Neural cell (in vitro differentiated cells): ENCODE data around the gene GON7. TPM values are rescaled to one million over a fixed set of nuclear protein-coding genes. Genes with fewer than 3 reads are reported as not detected.
"Not testable (repeated sequence)": the region's sequence is repeated elsewhere in the genome, so short reads cannot be mapped to it uniquely, and the experiment has no call there.

Experiments
- H2AFZ ChIP-seq: fragments of 200-600, 300-800 bp; sonication (generic), shearing (Covaris generic); 2 replicates; pipeline ENCODE4 v1.6.0; 2014; ENCODE audit warnings: low read depth, mild to moderate bottlenecking, antibody characterized with exemption, low read length, moderate library complexity
- H3F3A ChIP-seq: fragments of 200-600 bp; shearing (Covaris generic); 2 replicates; pipeline ENCODE4 v1.6.1; 2016; ENCODE audit warnings: mild to moderate bottlenecking, moderate library complexity, mixed read lengths, antibody characterized with exemption, low read length; ENCODE audit not compliant: insufficient read depth, poor library complexity, severe bottlenecking
- H3K27ac ChIP-seq: fragments of 200-600, 300-800 bp; sonication (generic), shearing (Covaris generic); 2 replicates; pipeline ENCODE4 v1.5.1; 2014; ENCODE audit warnings: mild to moderate bottlenecking, low read length, moderate library complexity
- H3K27me3 ChIP-seq: fragments of 300-800, 200-600 bp; sonication (generic), shearing (Covaris generic); 2 replicates; pipeline ENCODE4 v1.6.0; 2014; ENCODE audit warnings: mild to moderate bottlenecking, low read depth, low read length, moderate library complexity; ENCODE audit not compliant: insufficient read depth
- H3K36me3 ChIP-seq: fragments of 300-800, 200-600 bp; sonication (generic), shearing (Covaris generic); 2 replicates; pipeline ENCODE4 v1.5.1; 2014; ENCODE audit warnings: mild to moderate bottlenecking, antibody characterized with exemption, low read length, moderate library complexity; ENCODE audit not compliant: insufficient read depth
- H3K4me2 ChIP-seq: fragments of 300-800, 200-600 bp; sonication (generic), shearing (Covaris generic); 2 replicates; pipeline ENCODE4 v1.6.0; 2014; ENCODE audit warnings: mild to moderate bottlenecking, low read length
- H3K4me3 ChIP-seq: fragments of 300-800, 200-600 bp; sonication (generic), shearing (Covaris generic); 2 replicates; pipeline ENCODE4 v1.5.1; 2014; ENCODE audit warnings: mild to moderate bottlenecking, low read length, moderate library complexity
- H3K79me2 ChIP-seq: fragments of 200-600 bp; shearing (Covaris generic); replicated peaks from 2 replicates; pipeline ENCODE4 v1.6.0; 2014; ENCODE audit warnings: mild to moderate bottlenecking, low read length, moderate library complexity; ENCODE audit not compliant: insufficient read depth
- H3K9ac ChIP-seq: fragments of 300-800, 200-600 bp; sonication (generic), shearing (Covaris generic); 2 replicates; pipeline ENCODE4 v1.6.1; 2016; ENCODE audit warnings: mild to moderate bottlenecking, low read length, mixed read lengths
- H3K9me2 ChIP-seq: fragments of 200-600 bp; shearing (Covaris generic); 2 replicates; pipeline ENCODE4 v1.6.1; 2016; ENCODE audit warnings: mild to moderate bottlenecking, low read length, mixed read lengths; ENCODE audit not compliant: insufficient read depth
- H3K9me3 ChIP-seq: fragments of 200-600, 300-800 bp; sonication (generic), shearing (Covaris generic); 2 replicates; pipeline ENCODE4 v1.6.1; 2016; ENCODE audit warnings: mild to moderate bottlenecking, mixed run types, low read length, moderate library complexity, mixed read lengths
- H4K20me1 ChIP-seq: fragments of 200-600 bp; shearing (Covaris generic); 2 replicates; pipeline ENCODE4 v1.6.1; 2016; ENCODE audit warnings: mild to moderate bottlenecking, mixed run types; ENCODE audit not compliant: insufficient read depth
- CTCF ChIP-seq: fragments of 450-650 bp; IDR thresholded peaks from 2 replicates; pipeline ENCODE4 v1.5.1; 2014; ENCODE audit warnings: antibody characterized with exemption, mild to moderate bottlenecking, moderate library complexity; ENCODE audit not compliant: poor library complexity, severe bottlenecking
- EP300 ChIP-seq: fragments of 450-650 bp; conservative IDR thresholded peaks from 2 replicates; pipeline ENCODE4 v1.6.1; 2014; ENCODE audit warnings: antibody characterized with exemption, mild to moderate bottlenecking, moderate library complexity; ENCODE audit not compliant: poor library complexity, severe bottlenecking
- EZH2 ChIP-seq: fragments of 200-600, 300-800 bp; shearing (Covaris generic), sonication (generic); IDR thresholded peaks from 2 replicates; pipeline ENCODE4 v1.6.1; 2014; ENCODE audit warnings: antibody characterized with exemption, low read length, borderline replicate concordance, mild to moderate bottlenecking; ENCODE audit not compliant: insufficient read depth, poor library complexity, severe bottlenecking
- MXI1 ChIP-seq: fragments of 450-650 bp; conservative IDR thresholded peaks from 2 replicates; pipeline ENCODE4 v1.6.1; 2014; ENCODE audit warnings: antibody characterized with exemption, mild to moderate bottlenecking; ENCODE audit not compliant: poor library complexity, severe bottlenecking
- POLR2AphosphoS5 ChIP-seq: IDR thresholded peaks from 2 replicates; pipeline ENCODE4 v1.6.1; 2012
- RAD21 ChIP-seq: fragments of 450-650 bp; conservative IDR thresholded peaks from 2 replicates; pipeline ENCODE4 v1.6.1; 2014; ENCODE audit warnings: antibody characterized with exemption, mild to moderate bottlenecking, moderate library complexity
- REST ChIP-seq: IDR thresholded peaks from 2 replicates; pipeline ENCODE4 v1.6.1; 2012; ENCODE audit warnings: borderline replicate concordance
- SMC3 ChIP-seq: fragments of 450-650 bp; conservative IDR thresholded peaks from 2 replicates; pipeline ENCODE4 v1.6.1; 2014; ENCODE audit warnings: antibody characterized with exemption, mild to moderate bottlenecking, moderate library complexity; ENCODE audit not compliant: poor library complexity
- TAF1 ChIP-seq: IDR thresholded peaks from 2 replicates; pipeline ENCODE4 v1.6.1; 2012; ENCODE audit warnings: low read depth
- polyA plus RNA-seq: library from polyadenylated mRNA; depleted of rRNA; stranded (reverse); fragments of >200 nt; gene quantifications from 2 replicates; pipeline ENCODE4 v1.2.3, GENCODE V29; 2014

Gene GON7
- polyA plus RNA-seq, 1 donor from 2014 or later = 30.8 TPM

GRCh38 chr14:93165271-93166265, 41.3 kb downstream of the GON7 start:
- not testable (repeated sequence) for H3K4me3 ChIP-seq, H4K20me1 ChIP-seq, H3K9me2 ChIP-seq, H3K79me2 ChIP-seq, H3K9me3 ChIP-seq, H3K9ac ChIP-seq, H3K27ac ChIP-seq, H3K4me2 ChIP-seq, H3K27me3 ChIP-seq, H3K36me3 ChIP-seq, H2AFZ ChIP-seq, H3F3A ChIP-seq

DNA sequence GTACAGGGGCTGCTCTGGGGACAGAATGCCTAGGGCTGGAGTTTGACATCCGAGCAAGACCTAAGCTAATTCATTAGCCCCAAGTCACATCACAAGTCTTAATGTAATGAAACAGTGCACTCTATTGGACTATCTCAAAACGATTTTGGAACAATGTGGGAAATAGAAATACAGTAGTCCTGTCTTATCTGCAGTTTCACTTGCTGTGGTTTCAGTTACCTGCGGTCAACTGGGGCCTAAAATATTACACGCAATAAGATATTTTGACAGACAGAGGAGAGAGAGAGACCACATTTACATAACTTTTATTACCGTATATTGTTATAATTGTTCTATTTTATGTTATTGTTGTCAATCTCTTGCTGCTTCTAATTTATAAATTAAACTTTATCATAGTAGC, 43.3 kb downstream of the GON7 start:
- H3K27me3 ChIP-seq = no peaks in the 10 kb centered on the region
- H3K9me3 ChIP-seq = no peaks in the 10 kb centered on the region
- H3K9ac ChIP-seq = no peak overlapping the region
- H3K9me2 ChIP-seq = no peaks in the 10 kb centered on the region
- no peak overlapping the region for H3K4me3 ChIP-seq
- H3K79me2 ChIP-seq = no peaks in the 10 kb centered on the region
- H3K27ac ChIP-seq = no peak overlapping the region
- TF ChIP-seq RAD21 = no peak
- no peak for TF ChIP-seq CTCF
- TF ChIP-seq SMC3 = no peak
- no peak for TF ChIP-seq MXI1
- TF ChIP-seq EZH2 = no peak
- TF ChIP-seq REST = no peak
- TF ChIP-seq POLR2AphosphoS5 = no peak
- no peak for TF ChIP-seq EP300
- no peak for TF ChIP-seq TAF1
- H2AFZ ChIP-seq = no peak overlapping the region
- no peak overlapping the region for H3K4me2 ChIP-seq
- H3K36me3 ChIP-seq = no peaks in the 10 kb centered on the region
- H4K20me1 ChIP-seq = no peaks in the 10 kb centered on the region
- no peaks in the 10 kb centered on the region for H3F3A ChIP-seq
